Thymus (tissue), 11 donors: ENCODE results near the gene ALG12. TPM values are rescaled to one million over a fixed set of nuclear protein-coding genes. Genes with fewer than 3 reads are reported as not detected.
"Not testable (repeated sequence)": the region's sequence is repeated elsewhere in the genome, so short reads cannot be mapped to it uniquely, and the experiment has no call there.

Experiments
- DNase-seq, 9 donors: peaks; one replicate each; pipeline ENCODE4 v3.0.0-alpha.2; 2013; ENCODE audit warnings: low spot score in 9 of 9, low read depth in 6 of 9, missing footprints in 1 of 9
- H3K27ac ChIP-seq, 2 donors: one replicate each; pipeline ENCODE4 v1.5.1; 2013; ENCODE audit warnings: control low read depth in 1 of 2, low read depth in 1 of 2, low read length in 1 of 2, mild to moderate bottlenecking in 1 of 2, moderate library complexity in 1 of 2
- H3K27me3 ChIP-seq, 2 donors: one replicate each; pipeline ENCODE4 v1.5.1; 2013; ENCODE audit warnings: low read length in 1 of 2; ENCODE audit not compliant: control insufficient read depth in 2 of 2, insufficient read depth in 1 of 2
- H3K36me3 ChIP-seq, 2 donors: one replicate each; pipeline ENCODE4 v1.5.1; 2013; ENCODE audit warnings: low read length in 1 of 2, mild to moderate bottlenecking in 1 of 2, moderate library complexity in 1 of 2; ENCODE audit not compliant: control insufficient read depth in 2 of 2, insufficient read depth in 2 of 2
- H3K4me1 ChIP-seq, 2 donors: one replicate each; pipeline ENCODE4 v1.5.1; 2013; ENCODE audit warnings: low read length in 2 of 2; ENCODE audit not compliant: control insufficient read depth in 2 of 2, insufficient read depth in 2 of 2
- H3K4me3 ChIP-seq, 2 donors: one replicate each; pipeline ENCODE4 v1.5.1; 2013; ENCODE audit warnings: low read length in 2 of 2, control low read depth in 1 of 2, mild to moderate bottlenecking in 1 of 2
- H3K9me3 ChIP-seq, 2 donors: one replicate each; pipeline ENCODE4 v1.5.1; 2013; ENCODE audit warnings: low read length in 1 of 2, mild to moderate bottlenecking in 1 of 2; ENCODE audit not compliant: control insufficient read depth in 2 of 2, insufficient read depth in 1 of 2
- WGBS: extraction: QIAGEN DNeasy Blood & Tissue Kit; methylation state at CpG from one replicate; pipeline ENCODE4 v1.1.7; 2013; 5-methylcytosine and 5-hydroxymethylcytosine counted together
- polyA plus RNA-seq: library from polyadenylated mRNA; stranded (reverse); fragments of 200-250 nt; gene quantifications from one replicate; pipeline ENCODE4 v1.2.3, GENCODE V29; 2013
- total RNA-seq: library from RNA; stranded (reverse); fragments of 120-200 nt; gene quantifications from one replicate; pipeline ENCODE4 v1.2.4, GENCODE V29; 2013
- donor health status: healthy.

ALG12 gene
- total and polyA plus RNA-seq, 2 donors = 7.6 to 9.1 TPM

DNA sequence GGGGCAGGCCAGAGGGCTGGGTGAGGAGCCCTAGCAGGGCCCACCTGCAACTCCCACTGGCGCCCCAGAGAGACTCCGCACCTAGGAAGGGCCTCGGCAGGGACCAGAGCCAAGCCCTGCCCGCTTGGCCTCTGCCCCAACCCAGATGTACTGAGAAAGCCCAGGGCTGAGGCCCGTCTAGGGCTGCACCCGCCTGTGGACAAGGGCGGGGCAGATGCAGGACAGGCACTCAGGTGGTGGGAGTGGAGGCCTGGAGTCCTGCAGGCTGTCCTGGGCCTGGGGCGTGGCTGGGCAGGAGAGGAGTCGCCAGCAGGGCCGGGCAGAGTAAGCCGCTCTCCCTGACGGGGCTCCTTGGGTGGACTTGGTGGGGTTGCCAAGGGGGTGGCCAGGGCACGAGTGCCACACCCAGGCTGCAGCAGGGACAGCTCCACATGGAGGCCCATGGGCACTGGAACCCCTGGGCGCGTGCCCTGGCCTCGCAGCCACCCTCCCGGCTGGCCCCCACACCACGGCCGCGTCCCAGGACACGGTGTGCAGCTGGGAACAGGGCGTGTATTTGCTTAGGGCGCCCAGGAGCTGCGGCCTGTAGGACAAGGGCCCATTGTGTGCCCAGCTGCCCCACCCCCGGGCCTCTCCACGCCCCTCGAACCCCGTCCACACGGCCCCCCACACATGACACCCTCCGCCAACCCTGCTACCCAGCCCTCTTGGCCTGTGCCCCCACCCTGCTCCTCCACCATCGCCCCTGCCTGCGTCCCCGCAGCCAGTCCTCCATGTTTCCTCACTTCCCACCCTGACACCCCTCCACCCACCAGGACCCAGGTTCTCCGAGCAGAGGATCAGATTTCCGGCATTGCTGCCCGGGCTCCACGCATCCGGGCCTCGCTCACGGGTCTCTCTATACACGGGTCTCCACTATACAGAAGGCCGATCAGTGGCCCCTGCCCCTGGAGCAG is 31.0 kb upstream of the ALG12 start:
- H3K4me3 ChIP-seq = no peak overlapping the region
- DNase-seq = no peak
- H3K27me3 ChIP-seq = no peaks in the 10 kb centered on the region
- H3K36me3 ChIP-seq = no peaks in the 10 kb centered on the region
- H3K9me3 ChIP-seq = no peaks in the 10 kb centered on the region
- WGBS = 96% methylated on average over 42 of the region's 42 CpGs
- H3K27ac ChIP-seq = no peak overlapping the region
- H3K4me1 ChIP-seq = peaks cover 0 to 11% of the 10 kb centered on the region in 2 donors

DNA sequence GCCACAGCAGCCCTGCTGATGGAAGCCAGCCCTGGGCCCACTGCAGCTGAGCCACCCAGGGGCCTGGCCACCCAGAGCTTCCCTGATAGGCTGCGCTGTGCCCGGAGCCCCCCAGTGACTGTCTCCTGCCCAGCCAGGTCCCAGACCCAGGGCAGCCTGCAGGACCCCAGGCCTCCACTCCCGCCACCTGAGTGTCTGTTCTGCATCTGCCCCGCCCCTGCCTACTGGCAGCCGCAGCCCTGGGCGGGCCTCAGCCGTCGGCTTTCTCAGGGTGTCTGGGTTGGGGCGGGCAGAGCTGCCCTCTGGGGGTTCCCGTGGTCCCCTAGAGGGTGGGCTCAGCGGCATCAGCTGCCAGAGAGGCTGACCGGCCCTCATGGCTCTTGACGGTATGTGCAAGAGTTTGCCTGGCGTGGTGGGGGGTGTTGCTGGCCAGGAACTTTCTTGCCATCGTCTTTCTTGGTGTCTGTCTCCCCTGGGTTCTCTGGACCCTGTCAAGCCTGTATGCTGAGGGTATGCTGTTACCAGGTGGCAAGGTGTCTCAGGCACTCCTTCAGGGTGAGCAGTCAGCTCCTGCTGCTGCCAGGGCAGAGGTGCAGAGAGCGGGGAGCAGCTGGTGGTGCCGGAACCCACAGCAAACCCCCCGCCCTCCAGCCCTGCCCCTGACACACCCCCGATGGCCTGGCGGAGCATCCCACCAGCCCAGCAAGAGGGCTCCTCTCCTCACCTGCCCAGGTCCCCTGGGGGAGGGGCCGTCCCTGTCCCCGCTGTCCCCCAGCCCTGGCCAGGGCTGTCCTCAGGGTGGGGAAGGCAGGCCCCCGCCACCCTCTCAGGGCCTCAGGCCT is 30.1 kb upstream of the ALG12 start:
- H3K4me1 ChIP-seq = peaks cover 0 to 11% of the 10 kb centered on the region in 2 donors
- no peak overlapping the region for H3K27ac ChIP-seq
- no peaks in the 10 kb centered on the region for H3K9me3 ChIP-seq
- no peaks in the 10 kb centered on the region for H3K27me3 ChIP-seq
- no peak for DNase-seq
- no peaks in the 10 kb centered on the region for H3K36me3 ChIP-seq
- no peak overlapping the region for H3K4me3 ChIP-seq
- 96% methylated on average over 23 of the region's 23 CpGs for whole genome bisulfite sequencing

DNA sequence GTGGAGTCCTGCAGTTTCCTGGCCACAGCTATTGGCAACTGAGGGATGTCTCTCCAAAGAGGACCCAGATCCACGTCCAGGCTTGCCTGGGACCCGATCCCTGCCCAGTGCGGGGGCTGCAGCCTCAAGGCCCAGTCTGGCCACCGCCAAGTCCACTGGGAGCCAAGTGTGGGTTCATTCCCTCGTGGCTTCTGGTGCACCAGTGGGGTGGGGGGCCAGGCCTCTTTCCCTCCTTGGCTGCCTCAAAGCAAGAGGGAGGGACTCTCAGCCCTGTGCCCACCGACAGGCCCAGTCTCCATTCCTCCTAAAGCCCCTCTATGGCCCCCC is 29.0 kb upstream of the ALG12 start:
- 90% methylated on average over 6 of the region's 6 CpGs for WGBS
- H3K27ac ChIP-seq = no peak overlapping the region
- DNase-seq = no peak
- no peak overlapping the region for H3K4me3 ChIP-seq
- H3K36me3 ChIP-seq = no peaks in the 10 kb centered on the region
- H3K27me3 ChIP-seq = no peaks in the 10 kb centered on the region
- peaks cover 0 to 11% of the 10 kb centered on the region in 2 donors for H3K4me1 ChIP-seq
- H3K9me3 ChIP-seq = no peaks in the 10 kb centered on the region

DNA sequence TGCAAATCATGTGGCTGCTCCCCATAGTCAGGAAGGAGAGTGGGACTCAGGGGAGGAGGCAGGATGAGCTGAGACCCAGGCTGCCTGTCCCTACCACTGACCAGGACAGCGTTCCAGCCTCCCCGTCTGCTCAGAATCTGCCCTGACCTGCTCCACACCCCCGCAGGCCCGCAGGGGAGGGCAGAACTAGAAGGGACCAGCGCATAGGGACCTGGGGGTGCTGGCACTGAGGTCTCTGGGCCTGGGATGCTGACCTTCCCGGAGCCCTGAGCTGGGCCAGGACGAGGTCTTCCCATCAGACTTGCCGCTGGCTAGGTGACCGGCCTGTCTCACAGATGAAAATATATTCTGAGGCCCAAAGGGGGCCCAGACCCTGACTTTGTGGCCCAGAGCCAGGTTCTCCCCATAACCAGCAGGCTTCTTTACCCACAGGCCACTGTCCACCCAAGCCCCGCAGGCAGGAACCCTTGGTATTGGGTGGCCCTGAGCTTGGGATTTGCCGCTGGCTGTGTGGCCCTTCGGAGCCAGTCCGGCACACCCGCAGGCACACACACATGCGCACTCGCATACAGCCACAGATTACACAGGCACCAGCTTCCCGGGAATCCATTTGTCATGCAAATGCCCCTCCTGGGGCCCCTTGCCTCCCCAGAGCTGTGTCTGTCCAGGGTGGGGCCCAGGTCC is 28.5 kb upstream of the ALG12 start:
- 98% methylated on average over 17 of the region's 17 CpGs for WGBS
- Histone ChIP-seq H3K9me3 (peaks cover 0 to 4% of the 10 kb centered on the region in 2 donors), H3K4me1 (peaks cover 0 to 8% of the 10 kb centered on the region in 2 donors), H3K27ac (no peak overlapping the region), H3K27me3 (no peaks in the 10 kb centered on the region), H3K4me3 (no peak overlapping the region), H3K36me3 (no peaks in the 10 kb centered on the region)
- no peak for DNase-seq

DNA sequence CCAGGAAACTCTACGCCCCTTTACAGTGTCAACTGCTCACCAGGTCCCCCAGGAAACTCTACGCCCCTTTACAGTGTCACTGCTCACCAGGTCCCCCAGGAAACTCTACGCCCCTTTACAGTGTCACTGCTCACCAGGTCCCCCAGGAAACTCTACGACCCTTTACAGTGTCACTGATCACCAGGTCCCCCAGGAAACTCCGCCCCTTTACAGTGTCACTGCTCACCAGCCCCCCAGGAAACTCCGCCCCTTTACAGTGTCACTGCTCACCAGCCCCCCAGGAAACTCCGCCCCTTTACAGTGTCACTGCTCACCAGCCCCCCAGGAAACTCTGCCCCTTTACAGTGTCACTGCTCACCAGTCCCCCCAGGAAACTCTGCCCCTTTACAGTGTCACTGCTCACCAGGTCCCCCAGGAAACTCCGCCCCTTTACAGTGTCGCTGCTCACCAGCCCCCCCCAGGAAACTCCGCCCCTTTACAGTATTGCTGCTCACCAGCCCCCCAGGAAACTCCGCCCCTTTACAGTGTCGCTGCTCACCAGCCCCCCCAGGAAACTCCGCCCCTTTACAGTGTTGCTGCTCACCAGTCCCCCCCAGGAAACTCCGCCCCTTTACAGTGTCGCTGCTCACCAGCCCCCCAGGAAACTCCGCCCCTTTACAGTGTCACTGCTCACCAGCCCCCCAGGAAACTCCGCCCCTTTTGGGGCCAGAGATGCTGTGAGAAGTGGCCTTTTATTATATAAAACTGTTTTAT is 27.0 kb upstream of the ALG12 start:
- H3K9me3 ChIP-seq = peaks cover 0 to 14% of the 10 kb centered on the region in 2 donors
- not testable (repeated sequence) for H3K27ac ChIP-seq, H3K36me3 ChIP-seq, H3K4me3 ChIP-seq, H3K4me1 ChIP-seq, H3K27me3 ChIP-seq
- DNase-seq = peak in 1 of 9 donors; percentile 57
- 80% methylated on average over 17 of the region's 17 CpGs for WGBS

DNA sequence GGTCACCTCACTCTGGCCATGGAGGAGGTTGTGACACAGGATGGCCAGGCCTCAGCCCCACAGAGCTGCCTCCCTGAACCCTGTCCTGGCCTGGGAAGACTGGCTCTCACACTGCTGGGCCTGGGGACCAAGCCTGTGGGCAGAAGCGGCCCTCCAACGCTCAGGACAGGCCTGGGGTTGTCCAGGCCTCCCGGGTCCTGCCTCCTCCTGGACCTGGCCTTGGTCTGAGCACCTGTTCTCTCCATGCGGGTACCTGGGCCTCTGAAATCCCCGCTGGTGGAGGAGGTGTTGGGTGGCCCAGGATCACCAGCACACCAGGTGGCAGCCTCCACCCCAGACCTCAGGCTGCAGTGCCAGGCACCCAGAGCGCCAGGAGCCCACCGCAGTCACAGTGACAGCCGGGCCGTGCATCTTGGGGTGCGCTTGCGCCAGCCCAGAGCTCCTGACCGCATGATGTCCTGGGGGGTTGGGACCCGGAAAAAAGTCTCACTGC is 26.2 kb upstream of the ALG12 start:
- Histone ChIP-seq H3K27me3 (no peaks in the 10 kb centered on the region), H3K4me3 (no peak overlapping the region), H3K9me3 (peaks cover 0 to 14% of the 10 kb centered on the region in 2 donors), H3K27ac (no peak overlapping the region), H3K36me3 (no peaks in the 10 kb centered on the region), H3K4me1 (peaks cover 0 to 5% of the 10 kb centered on the region in 2 donors)
- no peak for DNase-seq
- 96% methylated on average over 13 of the region's 13 CpGs for WGBS

DNA sequence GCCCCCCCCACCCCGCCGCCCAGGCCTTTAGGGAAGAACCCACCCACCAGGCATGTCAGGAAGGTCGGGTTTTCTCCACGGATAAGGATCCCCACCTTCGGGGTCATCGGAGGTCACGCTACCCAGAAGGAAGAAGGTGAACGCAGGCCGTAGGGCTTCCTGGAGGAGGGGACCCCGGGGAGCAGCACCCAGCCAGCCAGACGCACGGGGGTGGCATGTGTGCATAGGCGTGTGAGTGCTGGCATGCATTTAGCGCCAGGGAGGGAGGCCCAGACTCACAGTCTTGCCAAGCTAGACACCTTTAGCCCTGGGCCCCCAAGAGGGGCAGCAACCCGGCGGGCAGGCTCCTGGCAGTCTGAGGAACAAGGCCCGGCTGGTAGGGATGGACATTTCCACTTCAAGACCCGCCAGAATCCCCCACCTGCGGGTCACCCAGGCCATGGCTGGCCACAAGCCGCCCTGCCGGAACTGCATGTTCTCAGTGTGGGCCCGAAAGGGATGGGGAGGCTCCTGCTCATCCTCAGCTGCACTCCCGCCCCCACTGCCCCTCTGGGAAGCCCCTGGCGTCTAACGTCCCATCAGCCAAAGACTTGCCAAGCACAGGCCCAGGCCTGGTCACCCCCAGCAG is 25.6 kb upstream of the ALG12 start:
- Histone ChIP-seq H3K9me3 (peaks cover 0 to 14% of the 10 kb centered on the region in 2 donors), H3K27ac (no peak overlapping the region), H3K4me1 (peaks cover 0 to 5% of the 10 kb centered on the region in 2 donors), H3K36me3 (no peaks in the 10 kb centered on the region), H3K4me3 (no peak overlapping the region), H3K27me3 (no peaks in the 10 kb centered on the region)
- WGBS = 93% methylated on average over 25 of the region's 25 CpGs
- no peak for DNase-seq

DNA sequence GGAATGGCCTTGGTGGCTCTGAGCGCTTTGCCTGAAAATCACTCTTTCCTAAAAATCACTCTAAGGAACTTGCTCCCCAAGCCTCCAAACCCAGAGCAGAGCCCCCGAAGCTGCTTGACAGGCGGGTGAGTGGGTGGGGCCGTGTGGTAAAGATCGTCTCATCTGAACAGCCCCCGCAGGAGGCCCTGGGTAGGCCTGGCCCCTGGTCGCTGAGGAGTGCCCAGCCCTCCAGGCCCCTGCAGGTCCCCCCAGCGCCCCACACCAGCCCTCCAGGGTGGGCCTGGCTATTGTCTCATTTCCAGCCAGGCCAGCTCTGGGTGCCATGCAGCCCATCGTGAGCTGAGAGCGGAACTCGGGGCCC is 25.1 kb upstream of the ALG12 start:
- H3K4me1 ChIP-seq = peaks cover 0 to 5% of the 10 kb centered on the region in 2 donors
- no peak for DNase-seq
- no peaks in the 10 kb centered on the region for H3K27me3 ChIP-seq
- peaks cover 0 to 14% of the 10 kb centered on the region in 2 donors for H3K9me3 ChIP-seq
- WGBS = 93% methylated on average over 11 of the region's 11 CpGs
- no peak overlapping the region for H3K4me3 ChIP-seq
- H3K36me3 ChIP-seq = no peaks in the 10 kb centered on the region
- H3K27ac ChIP-seq = no peak overlapping the region
